ENCODE measurements around the gene REG4.

Gene REG4

DNA sequence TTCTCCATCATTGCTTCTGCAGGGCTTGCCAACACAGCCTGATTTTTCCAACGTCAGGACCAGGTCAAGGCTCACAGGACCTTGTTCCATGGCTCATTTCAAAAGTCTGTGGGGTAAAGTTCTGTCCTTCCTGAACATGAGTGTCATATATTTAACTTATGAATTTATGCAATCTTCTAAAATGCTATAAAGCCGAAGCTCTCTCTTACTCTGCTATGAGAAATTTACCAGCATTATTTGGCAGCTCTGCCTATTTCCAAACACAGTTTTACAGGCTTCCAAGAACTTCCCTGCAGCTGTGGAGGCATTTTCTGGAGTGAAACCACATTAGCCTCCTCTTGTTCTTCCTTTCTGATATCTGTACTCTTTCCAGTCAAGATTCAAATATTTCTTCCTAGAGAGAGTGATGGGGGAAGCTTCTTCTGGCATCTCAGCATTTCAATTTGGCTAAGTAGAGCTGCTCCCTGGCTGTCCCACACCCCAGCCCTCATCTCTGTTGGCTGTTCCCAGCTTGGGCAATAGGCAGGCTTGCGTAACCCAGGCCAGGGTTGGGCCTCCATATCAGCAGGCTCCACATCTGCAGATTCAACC, 27.0 kb downstream of the REG4 start:
- no peaks in the 10 kb centered on the region for H4K20me1 ChIP-seq (ENCODE audit: control insufficient read depth, insufficient read depth, low read depth, low read length)
- no peaks in the 10 kb centered on the region for H3F3A ChIP-seq (ENCODE audit: control insufficient read depth, insufficient read depth)
- H3K9me3 ChIP-seq (ENCODE audit: control insufficient read depth, insufficient read depth, low read length) = no peaks in the 10 kb centered on the region
- no peak overlapping the region for H3K27ac ChIP-seq (ENCODE audit: low read depth, low read length)
- H3K79me2 ChIP-seq (ENCODE audit: control insufficient read depth, low read length) = no peaks in the 10 kb centered on the region
- no peaks in the 10 kb centered on the region for H3K9me2 ChIP-seq (replicated peaks; ENCODE audit: control insufficient read depth, low read length)
- TF ChIP-seq EZH2phosphoT487 (IDR thresholded peaks at IDR 0.05; ENCODE audit: borderline replicate concordance, low read length) (no peak), CTCF (IDR thresholded peaks at IDR 0.05; ENCODE audit: low read depth, low read length, poor library complexity, severe bottlenecking) (no peak)
- H3K27me3 ChIP-seq (ENCODE audit: control insufficient read depth, low read length) = peaks cover 3% of the 10 kb centered on the region; the same call in 1 of the 2 replicates
- H3K4me3 ChIP-seq (ENCODE audit: low read length) = no peak overlapping the region
- no peaks in the 10 kb centered on the region for H3K4me1 ChIP-seq (ENCODE audit: control insufficient read depth, low read length)
- no peak overlapping the region for H3K4me2 ChIP-seq (ENCODE audit: low read length)
- H3K36me3 ChIP-seq (ENCODE audit: control insufficient read depth, low read length) = no peaks in the 10 kb centered on the region

DNA sequence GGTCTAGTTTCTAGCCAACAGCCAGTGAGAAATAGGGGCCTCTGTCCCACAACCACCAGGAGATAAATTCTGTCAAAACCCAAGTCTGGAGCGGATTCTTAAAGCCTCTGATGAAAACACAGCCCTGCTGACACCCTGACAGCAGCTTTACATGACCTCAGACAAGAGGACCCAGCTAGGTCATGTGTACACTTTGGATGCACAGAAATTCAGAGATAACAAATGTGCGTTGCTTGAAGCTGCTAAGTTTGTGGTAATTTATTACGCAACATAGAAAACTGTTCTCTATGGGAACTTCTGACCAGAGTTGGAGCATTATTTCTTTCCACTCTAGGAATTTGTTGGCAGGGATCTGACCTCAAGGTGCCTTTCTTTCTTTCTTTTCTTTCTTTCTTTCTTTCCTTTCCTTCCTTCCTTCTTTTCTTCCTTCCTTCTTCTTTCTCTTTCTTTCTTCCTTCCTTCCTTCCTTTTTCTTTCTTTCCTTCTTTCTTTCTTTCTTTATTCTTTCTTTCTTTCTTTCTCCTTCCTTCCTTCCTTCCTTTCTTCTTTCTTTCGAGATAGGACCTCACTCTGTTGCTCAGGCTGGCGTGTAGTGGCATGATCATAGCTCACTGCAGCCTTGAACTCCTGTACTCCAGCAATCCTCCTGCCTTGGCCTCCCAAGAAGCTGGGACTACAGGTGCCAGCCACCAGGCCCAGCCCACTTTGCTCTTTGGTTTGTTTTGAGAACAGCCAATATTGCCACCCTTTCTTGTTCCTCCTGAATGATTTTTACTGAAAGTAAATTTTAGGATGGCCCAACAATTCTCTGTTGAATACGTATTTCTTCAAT, 27.7 kb downstream of the REG4 start:
- Histone ChIP-seq H3K4me3 (ENCODE audit: low read length) (no peak overlapping the region), H3K9me2 (replicated peaks; ENCODE audit: control insufficient read depth, low read length) (no peaks in the 10 kb centered on the region), H3K9me3 (ENCODE audit: control insufficient read depth, insufficient read depth, low read length) (no peaks in the 10 kb centered on the region), H3K4me2 (ENCODE audit: low read length) (no peak overlapping the region), H3F3A (ENCODE audit: control insufficient read depth, insufficient read depth) (no peaks in the 10 kb centered on the region), H4K20me1 (ENCODE audit: control insufficient read depth, insufficient read depth, low read depth, low read length) (no peaks in the 10 kb centered on the region), H3K4me1 (ENCODE audit: control insufficient read depth, low read length) (no peaks in the 10 kb centered on the region), H3K27me3 (ENCODE audit: control insufficient read depth, low read length) (peaks cover 3% of the 10 kb centered on the region; the same call in 1 of the 2 replicates), H3K27ac (ENCODE audit: low read depth, low read length) (no peak overlapping the region), H3K36me3 (ENCODE audit: control insufficient read depth, low read length) (no peaks in the 10 kb centered on the region), H3K79me2 (ENCODE audit: control insufficient read depth, low read length) (no peaks in the 10 kb centered on the region)
- TF ChIP-seq EZH2phosphoT487 (IDR thresholded peaks at IDR 0.05; ENCODE audit: borderline replicate concordance, low read length) (no peak), CTCF (IDR thresholded peaks at IDR 0.05; ENCODE audit: low read depth, low read length, poor library complexity, severe bottlenecking) (no peak)

DNA sequence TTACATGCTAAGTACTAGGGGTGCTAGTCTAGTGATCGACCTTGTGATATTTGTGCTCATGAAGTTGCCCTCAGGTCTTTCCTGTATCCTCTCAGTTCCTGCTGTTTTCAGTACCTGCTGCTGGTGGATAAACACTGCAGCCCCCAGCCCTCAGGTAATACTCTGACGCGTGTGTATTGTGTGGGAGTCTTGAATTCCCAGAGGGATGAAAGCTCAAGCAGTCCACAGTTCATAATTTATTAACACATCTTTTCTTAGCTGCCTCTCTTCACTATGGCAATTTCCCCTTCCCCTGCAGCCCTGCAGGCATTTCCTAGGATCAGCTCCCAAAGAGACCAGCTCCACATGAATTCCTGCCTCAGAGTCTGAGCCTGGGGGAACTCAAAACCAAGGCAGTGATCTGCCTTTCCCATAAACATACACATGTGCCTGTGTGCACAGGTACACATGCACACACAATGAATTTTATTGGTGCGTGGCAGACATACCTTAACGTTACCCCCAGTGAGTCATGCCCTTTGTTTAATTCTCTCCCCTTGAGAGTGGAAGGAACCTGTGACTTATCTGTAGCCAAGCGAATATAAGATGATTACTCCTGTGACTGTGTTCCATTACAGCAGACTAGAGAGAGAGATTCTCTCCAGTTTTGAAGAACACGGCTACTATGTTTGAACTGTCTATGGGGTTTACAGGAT, 28.5 kb downstream of the REG4 start:
- H3K36me3 ChIP-seq (ENCODE audit: control insufficient read depth, low read length) = no peaks in the 10 kb centered on the region
- H3K4me3 ChIP-seq (ENCODE audit: low read length) = no peak overlapping the region
- no peaks in the 10 kb centered on the region for H3K79me2 ChIP-seq (ENCODE audit: control insufficient read depth, low read length)
- H4K20me1 ChIP-seq (ENCODE audit: control insufficient read depth, insufficient read depth, low read depth, low read length) = no peaks in the 10 kb centered on the region
- no peaks in the 10 kb centered on the region for H3K9me3 ChIP-seq (ENCODE audit: control insufficient read depth, insufficient read depth, low read length)
- H3K4me2 ChIP-seq (ENCODE audit: low read length) = no peak overlapping the region
- H3K27me3 ChIP-seq (ENCODE audit: control insufficient read depth, low read length) = peaks cover 3% of the 10 kb centered on the region; the same call in 1 of the 2 replicates
- no peak for TF ChIP-seq CTCF (IDR thresholded peaks at IDR 0.05; ENCODE audit: low read depth, low read length, poor library complexity, severe bottlenecking)
- no peak for TF ChIP-seq EZH2phosphoT487 (IDR thresholded peaks at IDR 0.05; ENCODE audit: borderline replicate concordance, low read length)
- no peaks in the 10 kb centered on the region for H3F3A ChIP-seq (ENCODE audit: control insufficient read depth, insufficient read depth)
- H3K9me2 ChIP-seq (replicated peaks; ENCODE audit: control insufficient read depth, low read length) = no peaks in the 10 kb centered on the region
- H3K4me1 ChIP-seq (ENCODE audit: control insufficient read depth, low read length) = no peaks in the 10 kb centered on the region
- no peak overlapping the region for H3K27ac ChIP-seq (ENCODE audit: low read depth, low read length)
